ENCODE measurements around the gene NINL.
"Not testable (repeated sequence)": the region's sequence is repeated elsewhere in the genome, so short reads cannot be mapped to it uniquely, and the experiment has no call there.

NINL gene

GRCh38 chr20:25592135-25592852, 7.0 kb upstream of the NINL start:
- no peak for DNase-seq (ENCODE audit: low spot score)

- not testable (repeated sequence) for DNase-seq (ENCODE audit: low spot score)
These were observed 5.4 kb upstream of the NINL start for GRCh38 chr20:25590778-25591177.

GRCh38 chr20:25588491-25588890, 3.2 kb upstream of the NINL start:
- no peak for DNase-seq (ENCODE audit: low spot score)

- DNase-seq (ENCODE audit: low spot score) = no peak
These were observed 2.2 kb upstream of the NINL start for GRCh38 chr20:25587536-25587935.

- no peak for DNase-seq (ENCODE audit: low spot score)
These were observed 1.5 kb upstream of the NINL start for GRCh38 chr20:25586877-25587276.

- not testable (repeated sequence) for DNase-seq (ENCODE audit: low spot score)
These were observed 1.7 kb downstream of the NINL start for GRCh38 chr20:25583607-25584006.

GRCh38 chr20:25580711-25581110, 4.6 kb downstream of the NINL start:
- DNase-seq (ENCODE audit: low spot score) = no peak

- DNase-seq (ENCODE audit: low spot score) = no peak
These were observed 6.1 kb downstream of the NINL start for GRCh38 chr20:25579081-25579770.

- no peak for DNase-seq (ENCODE audit: low spot score)
These were observed 8.4 kb downstream of the NINL start for GRCh38 chr20:25576783-25577530.

GRCh38 chr20:25574411-25574810, 10.9 kb downstream of the NINL start:
- peak; percentile 45 for DNase-seq (ENCODE audit: low spot score)

GRCh38 chr20:25573288-25574251, 11.8 kb downstream of the NINL start:
- DNase-seq (ENCODE audit: low spot score) = no peak

GRCh38 chr20:25571817-25572216, 13.5 kb downstream of the NINL start:
- DNase-seq (ENCODE audit: low spot score) = no peak

- DNase-seq (ENCODE audit: low spot score) = no peak
These were observed 14.1 kb downstream of the NINL start for GRCh38 chr20:25571240-25571639.

GRCh38 chr20:25570148-25570530, 15.2 kb downstream of the NINL start:
- no peak for DNase-seq (ENCODE audit: low spot score)

GRCh38 chr20:25567286-25567685, 18.0 kb downstream of the NINL start:
- no peak for DNase-seq (ENCODE audit: low spot score)

GRCh38 chr20:25566821-25567220, 18.5 kb downstream of the NINL start:
- DNase-seq (ENCODE audit: low spot score) = no peak

- DNase-seq (ENCODE audit: low spot score) = no peak
These were observed 19.7 kb downstream of the NINL start for GRCh38 chr20:25565578-25566157.

- DNase-seq (ENCODE audit: low spot score) = no peak
These were observed 21.5 kb downstream of the NINL start for GRCh38 chr20:25563876-25564275.

- DNase-seq (ENCODE audit: low spot score) = no peak
These were observed 22.0 kb downstream of the NINL start for GRCh38 chr20:25563362-25563761.

GRCh38 chr20:25561771-25562170, 23.6 kb downstream of the NINL start:
- DNase-seq (ENCODE audit: low spot score) = not testable (repeated sequence)

- DNase-seq (ENCODE audit: low spot score) = no peak
These were observed 31.5 kb downstream of the NINL start for GRCh38 chr20:25553819-25554296.

All from HuH-7 (cell line).